GM12801 (cell line): Measurements from ENCODE around the gene BLM.

ENCODE experiments used
- CTCF ChIP-seq: IDR thresholded peaks from one replicate; pipeline ENCODE4 v1.5.1; 2011; ENCODE audit warnings: control low read depth; ENCODE audit not compliant: insufficient read length; ENCODE audit errors: extremely low read depth

The BLM gene

GRCh38 chr15:90729261-90729660, 12.1 kb downstream of the BLM start:
- no peak for TF ChIP-seq CTCF

- no peak for TF ChIP-seq CTCF
Observed at GRCh38 chr15:90730290-90730689, 13.1 kb downstream of the BLM start.

DNA sequence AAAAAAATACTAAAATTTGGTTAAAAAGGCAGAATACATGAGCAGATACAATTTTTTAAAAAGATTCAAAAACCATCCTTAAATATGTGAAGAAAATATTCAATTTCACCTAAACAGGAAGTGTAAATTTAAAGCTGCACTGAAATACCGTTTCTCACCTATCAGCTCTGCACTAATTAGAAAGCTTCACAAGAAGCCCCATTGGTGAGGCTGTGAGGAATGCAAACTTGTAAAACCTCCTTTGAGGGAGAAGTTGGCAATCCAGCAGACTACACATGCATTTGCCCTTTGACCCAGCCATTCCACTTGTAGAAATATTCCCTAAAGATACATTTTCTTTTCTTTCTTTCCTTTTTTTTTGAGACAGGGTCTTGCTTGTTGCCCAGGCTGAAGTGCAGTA, 18.8 kb downstream of the BLM start:
- no peak for TF ChIP-seq CTCF

DNA sequence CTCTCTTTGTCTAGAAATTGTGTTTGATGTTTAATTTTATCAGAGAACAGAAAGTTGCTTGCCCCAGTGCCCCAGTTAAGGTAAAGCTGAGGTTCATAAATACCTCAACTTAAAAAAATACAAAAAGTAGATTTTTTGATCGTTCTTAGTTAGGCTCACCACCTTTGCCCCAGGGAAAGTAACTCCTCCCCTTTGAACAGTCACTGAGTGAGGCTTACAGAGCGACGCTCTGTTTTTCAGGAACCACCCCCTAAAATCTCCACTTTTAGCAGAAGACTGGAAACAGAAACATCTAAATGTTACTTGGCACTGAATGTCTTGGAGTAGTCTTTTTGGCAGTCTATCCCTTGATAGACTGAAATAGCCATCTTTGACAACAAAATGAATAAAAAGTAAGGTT, 24.9 kb downstream of the BLM start:
- no peak for TF ChIP-seq CTCF

DNA sequence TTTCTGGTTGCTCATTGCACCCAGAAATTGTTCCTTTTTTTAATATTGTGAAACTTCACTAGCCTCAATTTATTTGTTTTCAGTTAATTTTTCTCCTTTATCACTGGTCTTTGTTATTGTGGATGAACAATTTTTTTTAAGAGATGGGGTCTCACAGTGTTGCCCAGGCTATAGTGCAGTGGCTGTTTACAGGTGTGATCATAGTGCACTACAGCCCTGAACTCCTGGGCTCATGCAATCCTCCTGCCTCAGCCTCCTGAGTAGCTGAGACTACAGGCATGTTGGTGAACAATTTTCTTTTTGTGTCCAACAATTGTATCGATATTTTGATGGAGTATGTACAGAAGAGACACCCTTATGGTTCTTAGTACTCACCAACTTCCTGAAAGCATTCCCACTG, 26.3 kb downstream of the BLM start:
- TF ChIP-seq CTCF = no peak

GRCh38 chr15:90744759-90745402, 27.7 kb downstream of the BLM start:
- TF ChIP-seq CTCF = no peak

- no peak for TF ChIP-seq CTCF
Observed at GRCh38 chr15:90749754-90750153, 32.6 kb downstream of the BLM start.

DNA sequence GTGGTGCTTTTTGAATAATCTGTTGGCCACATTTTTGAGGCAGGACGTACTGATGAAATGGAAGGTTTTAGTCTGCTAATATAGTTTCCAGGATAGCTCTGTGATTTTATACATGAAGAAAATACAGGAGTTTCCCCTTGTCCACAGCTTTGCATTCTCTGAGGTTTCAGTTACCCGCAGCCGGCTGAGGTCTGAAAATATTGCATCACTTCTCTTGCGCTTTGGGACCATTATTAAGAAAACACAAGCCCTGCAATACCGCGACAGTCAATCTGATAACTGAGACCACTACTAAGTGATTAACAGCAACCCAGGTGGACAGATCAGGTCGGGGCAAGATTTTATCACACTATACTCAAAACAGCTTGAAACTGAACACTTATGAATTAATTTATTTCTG, 33.0 kb downstream of the BLM start:
- no peak for TF ChIP-seq CTCF
